Vagina (tissue), 2 donors: ENCODE measurements around the gene EHD1. TPM values are rescaled to one million over a fixed set of nuclear protein-coding genes. Genes with fewer than 3 reads are reported as not detected.

Source experiments
- DNase-seq, 2 donors: peaks; one replicate each; pipeline ENCODE4 v3.0.0-alpha.2; 2017; ENCODE audit errors: extremely low spot score in 2 of 2
- H3K27ac ChIP-seq: fragments of 200-600 bp; sonication (generic); one replicate; pipeline ENCODE4 v1.5.1; 2019
- H3K27me3 ChIP-seq: fragments of 200-600 bp; sonication (generic); one replicate; pipeline ENCODE4 v1.5.1; 2019
- H3K36me3 ChIP-seq, 2 donors: fragments of 200-600 bp; sonication (generic); one replicate each; pipeline ENCODE4 v1.5.1; 2017 to 2019
- H3K4me1 ChIP-seq: fragments of 200-600 bp; sonication (generic); one replicate; pipeline ENCODE4 v1.5.1; 2019
- H3K4me3 ChIP-seq, 2 donors: fragments of 200-600 bp; sonication (generic); 1 replicate in 1 of 2; 2 replicates in 1 of 2; pipeline ENCODE4 v1.5.1; 2016 to 2019
- H3K9me3 ChIP-seq: fragments of 200-600 bp; sonication (generic); one replicate; pipeline ENCODE4 v1.5.1; 2019
- POLR2A ChIP-seq, 2 donors: fragments of 450-650 bp; IDR thresholded peaks; one replicate each; pipeline ENCODE4 v1.6.1; 2017; ENCODE audit warnings: antibody characterized with exemption in 2 of 2, mild to moderate bottlenecking in 2 of 2, moderate library complexity in 2 of 2
- POLR2AphosphoS5 ChIP-seq, 2 donors: sonication (generic); formaldehyde crosslinking; IDR thresholded peaks; one replicate each; pipeline ENCODE4 v1.9.0; 2017; ENCODE audit warnings: antibody characterized with exemption in 2 of 2, mild to moderate bottlenecking in 2 of 2, low read depth in 1 of 2; ENCODE audit not compliant: insufficient read depth in 1 of 2
- intact Hi-C: fragments of 100-400 bp; cut with DNase I; formaldehyde crosslinking; loops from one replicate; pipeline ENCODE4 v1.15.1; 2023
- total RNA-seq: library from RNA; depleted of rRNA; stranded (reverse); fragments of >200 nt; gene quantifications from one replicate; pipeline ENCODE4 v1.2.3, GENCODE V29; 2016
- TF ChIP-seq, protein P1 (sequence below), 3 experiments: fragments of 450-650 bp in 2 of 3; fragments of 200-600 bp in 1 of 3; sonication (generic) in 1 of 3; IDR thresholded peaks; one replicate each; pipeline ENCODE4 v1.5.1; 2017 to 2019; ENCODE audit warnings: antibody characterized with exemption in 3 of 3, mild to moderate bottlenecking in 2 of 3, moderate library complexity in 2 of 3

The EHD1 gene
- total RNA-seq, 1 donor from 2014 or later: 61.6 TPM

DNA sequence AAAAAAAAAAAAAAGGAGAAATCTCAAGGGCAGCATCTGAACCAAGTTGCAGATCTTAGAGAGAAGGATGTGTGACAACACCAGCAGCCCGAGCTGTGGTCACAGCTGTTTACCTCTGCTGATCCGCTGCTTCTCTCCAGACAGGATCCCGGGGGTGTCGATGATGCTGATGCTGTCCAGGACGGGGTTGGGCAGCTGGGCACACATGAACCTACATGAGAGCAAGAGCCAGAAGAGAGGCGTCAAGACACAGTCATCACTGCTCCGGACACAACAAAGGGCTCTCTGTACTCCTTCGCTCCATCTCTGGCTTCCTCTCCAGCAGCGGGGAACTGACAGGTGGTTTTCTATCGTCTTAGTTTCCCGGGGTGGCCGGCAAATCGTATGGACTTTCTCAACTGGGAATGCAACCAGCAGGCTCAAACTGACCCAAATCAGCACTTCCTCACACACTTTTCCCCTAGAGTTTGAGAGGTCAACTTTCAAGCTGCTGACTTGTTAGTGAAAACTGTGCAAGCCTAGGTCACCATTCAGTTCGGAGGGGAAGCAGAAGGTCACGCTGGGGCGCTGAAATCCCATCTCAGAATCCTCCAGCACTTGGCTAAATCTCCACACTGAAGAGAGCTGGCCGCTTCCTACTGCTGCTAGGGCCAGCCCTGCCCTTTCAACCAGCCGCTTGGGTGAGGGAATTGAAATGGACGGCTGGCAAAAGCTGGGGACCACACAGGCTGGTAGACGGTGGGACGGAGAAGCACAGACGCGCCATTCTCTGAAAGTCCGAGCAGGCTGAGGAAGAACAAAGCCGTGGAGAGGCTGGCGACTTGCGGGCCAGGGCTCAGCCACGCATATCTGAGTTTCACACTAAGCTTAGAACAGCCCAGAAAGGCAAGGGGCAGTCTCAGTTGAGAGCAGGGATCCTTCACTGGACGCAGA, 3.8 kb downstream of the EHD1 start:
- no peak overlapping the region for H3K4me3 ChIP-seq

DNA sequence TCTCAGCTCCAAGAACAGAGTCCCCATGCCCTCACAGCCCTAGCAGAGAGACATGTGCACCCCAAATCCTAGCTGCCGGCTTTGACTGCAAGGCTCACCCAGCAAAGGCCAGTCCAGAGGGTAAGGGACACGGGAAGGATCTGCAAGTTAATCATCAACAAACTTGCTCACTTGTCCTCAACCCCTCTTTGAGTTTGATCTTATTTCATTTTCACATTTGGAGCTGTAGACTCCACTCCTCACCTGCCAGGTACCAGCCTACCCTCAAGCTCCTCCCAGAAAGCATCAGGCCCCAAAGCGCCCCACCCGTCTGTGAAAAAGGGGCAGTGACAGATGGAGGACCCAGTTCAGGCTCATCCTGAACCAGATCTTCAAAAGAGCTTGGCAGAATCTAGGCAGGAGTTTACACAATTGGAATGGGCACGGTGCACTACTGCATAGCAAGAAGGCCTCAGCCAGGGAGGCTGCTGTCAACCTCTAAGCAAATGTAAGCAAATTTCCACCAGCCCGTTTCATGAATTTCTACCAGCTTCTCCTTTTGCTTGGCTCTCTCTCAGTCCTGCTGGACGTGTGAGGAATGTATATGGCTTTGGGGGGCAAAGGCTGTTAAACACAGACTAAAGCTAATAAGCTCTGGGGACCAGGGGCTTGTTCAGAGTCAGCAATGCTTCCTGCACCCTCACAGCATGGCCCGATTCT, 5.5 kb downstream of the EHD1 start:
- Histone ChIP-seq H3K9me3 (no peaks in the 10 kb centered on the region), H3K4me3 (no peak overlapping the region), H3K4me1 (peaks cover 93% of the 10 kb centered on the region), H3K27me3 (no peaks in the 10 kb centered on the region), H3K36me3 (peaks cover 0 to 17% of the 10 kb centered on the region in 2 donors), H3K27ac (no peak overlapping the region)
- DNase-seq: no peak
- intact Hi-C loops: no loop called here
- TF ChIP-seq POLR2A (IDR thresholded peaks at IDR 0.05) (no peak), POLR2AphosphoS5 (IDR thresholded peaks at IDR 0.05; ENCODE audit: insufficient read depth in 1 of 2, low read depth in 1 of 2) (no peak)
- TF ChIP-seq, protein P1, sequence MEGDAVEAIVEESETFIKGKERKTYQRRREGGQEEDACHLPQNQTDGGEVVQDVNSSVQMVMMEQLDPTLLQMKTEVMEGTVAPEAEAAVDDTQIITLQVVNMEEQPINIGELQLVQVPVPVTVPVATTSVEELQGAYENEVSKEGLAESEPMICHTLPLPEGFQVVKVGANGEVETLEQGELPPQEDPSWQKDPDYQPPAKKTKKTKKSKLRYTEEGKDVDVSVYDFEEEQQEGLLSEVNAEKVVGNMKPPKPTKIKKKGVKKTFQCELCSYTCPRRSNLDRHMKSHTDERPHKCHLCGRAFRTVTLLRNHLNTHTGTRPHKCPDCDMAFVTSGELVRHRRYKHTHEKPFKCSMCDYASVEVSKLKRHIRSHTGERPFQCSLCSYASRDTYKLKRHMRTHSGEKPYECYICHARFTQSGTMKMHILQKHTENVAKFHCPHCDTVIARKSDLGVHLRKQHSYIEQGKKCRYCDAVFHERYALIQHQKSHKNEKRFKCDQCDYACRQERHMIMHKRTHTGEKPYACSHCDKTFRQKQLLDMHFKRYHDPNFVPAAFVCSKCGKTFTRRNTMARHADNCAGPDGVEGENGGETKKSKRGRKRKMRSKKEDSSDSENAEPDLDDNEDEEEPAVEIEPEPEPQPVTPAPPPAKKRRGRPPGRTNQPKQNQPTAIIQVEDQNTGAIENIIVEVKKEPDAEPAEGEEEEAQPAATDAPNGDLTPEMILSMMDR (IDR thresholded peaks at IDR 0.05): no peak

More for the DNA sequence above, 3.8 kb downstream of the EHD1 start:
- no peaks in the 10 kb centered on the region for H3K9me3 ChIP-seq
- H3K4me1 ChIP-seq: peaks cover 84% of the 10 kb centered on the region
- H3K36me3 ChIP-seq: peaks cover 0 to 17% of the 10 kb centered on the region in 2 donors
- H3K27ac ChIP-seq: peak overlapping the region; percentile 12
- TF ChIP-seq, protein P1 (IDR thresholded peaks at IDR 0.05): no peak
- TF ChIP-seq POLR2A (IDR thresholded peaks at IDR 0.05) (no peak), POLR2AphosphoS5 (IDR thresholded peaks at IDR 0.05; ENCODE audit: insufficient read depth in 1 of 2, low read depth in 1 of 2) (no peak)
- no peaks in the 10 kb centered on the region for H3K27me3 ChIP-seq
- intact Hi-C loops: no loop called here
- no peak for DNase-seq

DNA sequence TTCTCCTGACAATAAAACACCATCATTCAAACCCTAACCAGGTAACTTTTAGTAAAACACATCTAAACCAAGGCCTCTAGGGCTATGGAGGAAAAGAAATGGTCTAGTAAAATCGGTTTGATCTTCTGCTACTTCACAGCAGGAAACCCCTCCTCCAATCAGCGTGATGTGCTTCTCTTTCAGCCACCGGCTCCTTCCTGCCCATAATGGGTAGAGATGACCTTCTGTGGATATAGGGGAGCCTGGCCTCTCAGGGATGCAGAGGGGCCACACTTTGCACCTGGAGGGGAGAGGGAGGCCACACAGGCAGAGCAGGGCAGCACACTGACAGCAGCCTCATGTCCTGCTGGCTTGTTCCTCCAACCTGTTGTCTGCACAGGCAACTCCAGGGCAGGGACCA, 6.9 kb downstream of the EHD1 start:
- Histone ChIP-seq H3K27ac (peak overlapping the region; percentile 91), H3K27me3 (no peaks in the 10 kb centered on the region), H3K36me3 (peaks cover 0 to 17% of the 10 kb centered on the region in 2 donors), H3K4me1 (peaks cover 92% of the 10 kb centered on the region), H3K4me3 (no peak overlapping the region), H3K9me3 (no peaks in the 10 kb centered on the region)
- TF ChIP-seq, protein P1 (IDR thresholded peaks at IDR 0.05): no peak
- TF ChIP-seq POLR2AphosphoS5 (IDR thresholded peaks at IDR 0.05; ENCODE audit: insufficient read depth in 1 of 2, low read depth in 1 of 2) (no peak), POLR2A (IDR thresholded peaks at IDR 0.05) (no peak)
- intact Hi-C loops: no loop called here
- DNase-seq: no peak

DNA sequence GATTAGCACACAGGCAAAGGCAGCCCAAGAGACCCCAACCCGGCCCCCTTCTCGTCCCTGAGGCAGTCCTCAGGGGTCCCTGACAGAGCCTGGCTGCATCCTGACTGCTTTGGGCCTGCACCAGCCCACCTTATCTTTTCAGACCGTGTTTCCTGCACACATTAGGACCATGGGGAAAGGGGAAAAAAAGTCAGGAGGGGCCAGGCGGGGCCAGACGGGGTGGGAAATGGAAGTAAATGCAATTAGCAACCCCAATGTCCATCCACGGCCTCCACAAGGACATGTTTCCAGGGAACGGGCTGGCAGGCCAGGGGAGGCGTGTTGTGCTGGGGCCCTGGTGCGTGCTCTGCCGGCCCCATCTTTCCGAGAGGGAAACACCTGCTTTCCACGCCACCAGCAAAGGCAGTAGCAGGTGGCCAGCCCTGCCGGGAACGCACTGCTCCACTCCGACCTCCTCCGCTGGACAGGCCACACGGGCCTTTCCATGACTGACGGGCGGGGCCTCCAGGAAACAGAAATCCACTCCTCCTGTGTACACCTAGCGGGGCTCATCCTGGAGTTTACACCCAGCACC, 7.4 kb downstream of the EHD1 start:
- no peaks in the 10 kb centered on the region for H3K27me3 ChIP-seq
- TF ChIP-seq POLR2A (IDR thresholded peaks at IDR 0.05): no peak
- intact Hi-C loops: no loop called here
- H3K4me1 ChIP-seq: peaks cover 92% of the 10 kb centered on the region
- no peak for DNase-seq
- H3K27ac ChIP-seq: peak overlapping the region; percentile 91
- peak overlapping the region; percentile 2 to 21 for H3K4me3 ChIP-seq
- peaks cover 0 to 17% of the 10 kb centered on the region in 2 donors for H3K36me3 ChIP-seq
- H3K9me3 ChIP-seq: no peaks in the 10 kb centered on the region

DNA sequence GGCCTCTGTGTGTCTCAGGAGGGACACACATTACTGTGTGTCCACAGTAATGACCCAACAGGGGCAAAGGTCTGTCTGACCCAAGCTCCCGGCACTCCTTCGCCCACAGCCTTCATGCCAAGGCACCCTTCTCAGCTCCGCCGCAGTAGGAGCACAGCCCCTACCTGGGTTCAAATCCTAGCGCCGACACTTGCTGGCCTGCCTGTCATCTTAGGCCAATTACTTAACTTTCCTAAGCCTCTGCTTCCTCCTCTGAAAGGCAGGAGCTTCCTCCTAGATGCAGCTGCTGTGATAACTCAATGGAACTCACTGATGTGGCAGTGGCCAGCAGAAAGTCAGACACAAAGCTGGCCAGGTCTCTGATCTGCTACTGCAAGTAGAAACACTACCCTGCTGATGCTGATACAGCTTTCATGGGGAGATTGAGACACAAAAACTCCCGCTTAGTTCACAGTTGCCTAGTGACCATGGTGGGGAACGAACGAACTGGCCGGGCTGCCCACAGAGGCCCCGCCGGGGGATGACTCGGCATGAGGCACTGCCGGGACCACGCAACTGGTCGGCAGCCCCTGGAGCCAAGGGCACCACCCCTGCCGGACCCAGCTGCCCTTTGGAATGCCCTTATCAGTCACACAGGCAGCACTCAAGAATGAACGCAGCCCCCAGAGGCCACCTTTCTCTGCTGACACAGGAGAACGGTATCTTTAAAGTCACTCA, 8.1 kb downstream of the EHD1 start:
- intact Hi-C loops: no loop called here
- TF ChIP-seq, protein P1 (IDR thresholded peaks at IDR 0.05): no peak
- TF ChIP-seq POLR2AphosphoS5 (IDR thresholded peaks at IDR 0.05; ENCODE audit: insufficient read depth in 1 of 2, low read depth in 1 of 2) (peak in 1 of 2 donors; percentile 10), POLR2A (IDR thresholded peaks at IDR 0.05) (no peak)
- H3K4me3 ChIP-seq: peak overlapping the region; percentile 2 to 21
- peaks cover 92% of the 10 kb centered on the region for H3K4me1 ChIP-seq
- no peak for DNase-seq
- H3K9me3 ChIP-seq: no peaks in the 10 kb centered on the region
- peaks cover 0 to 17% of the 10 kb centered on the region in 2 donors for H3K36me3 ChIP-seq
- no peaks in the 10 kb centered on the region for H3K27me3 ChIP-seq
- H3K27ac ChIP-seq: peak overlapping the region; percentile 91
